Measurements from ENCODE around the gene DAB1.

GRCh38 chr1:57431400-57431799 lies 7.5 kb upstream of the DAB1 start:
- TF ChIP-seq, protein P1, sequence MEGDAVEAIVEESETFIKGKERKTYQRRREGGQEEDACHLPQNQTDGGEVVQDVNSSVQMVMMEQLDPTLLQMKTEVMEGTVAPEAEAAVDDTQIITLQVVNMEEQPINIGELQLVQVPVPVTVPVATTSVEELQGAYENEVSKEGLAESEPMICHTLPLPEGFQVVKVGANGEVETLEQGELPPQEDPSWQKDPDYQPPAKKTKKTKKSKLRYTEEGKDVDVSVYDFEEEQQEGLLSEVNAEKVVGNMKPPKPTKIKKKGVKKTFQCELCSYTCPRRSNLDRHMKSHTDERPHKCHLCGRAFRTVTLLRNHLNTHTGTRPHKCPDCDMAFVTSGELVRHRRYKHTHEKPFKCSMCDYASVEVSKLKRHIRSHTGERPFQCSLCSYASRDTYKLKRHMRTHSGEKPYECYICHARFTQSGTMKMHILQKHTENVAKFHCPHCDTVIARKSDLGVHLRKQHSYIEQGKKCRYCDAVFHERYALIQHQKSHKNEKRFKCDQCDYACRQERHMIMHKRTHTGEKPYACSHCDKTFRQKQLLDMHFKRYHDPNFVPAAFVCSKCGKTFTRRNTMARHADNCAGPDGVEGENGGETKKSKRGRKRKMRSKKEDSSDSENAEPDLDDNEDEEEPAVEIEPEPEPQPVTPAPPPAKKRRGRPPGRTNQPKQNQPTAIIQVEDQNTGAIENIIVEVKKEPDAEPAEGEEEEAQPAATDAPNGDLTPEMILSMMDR (conservative IDR thresholded peaks at IDR 0.05 in 1 of 2, IDR thresholded peaks at IDR 0.05 in 1 of 2; ENCODE audit: extremely low read depth in 1 of 2, insufficient read depth in 1 of 2, low read depth in 1 of 2, low read length in 2 of 2) = no peak
- TF ChIP-seq EZH2 (IDR thresholded peaks at IDR 0.05; ENCODE audit: borderline replicate concordance, low read length) = no peak
